AG04450 (cell line): ENCODE data around the gene AUTS2. TPM values are rescaled to one million over a fixed set of nuclear protein-coding genes. Genes with fewer than 3 reads are reported as not detected.

Source experiments
- CTCF ChIA-PET: fragments of 300-600, 350-600 bp; formaldehyde crosslinking; extraction: SDS; loops from one replicate; lab custom pipeline; 2022; ENCODE audit warnings: antibody characterized with exemption, inconsistent platforms; lab: Charles Lee
- POLR2A ChIA-PET: fragments of 350-600 bp; formaldehyde crosslinking; extraction: SDS; loops from one replicate; lab custom pipeline; 2021; ENCODE audit warnings: antibody characterized with exemption, inconsistent platforms; lab: Yijun Ruan, JAX
- DNase-seq: peaks from one replicate; pipeline ENCODE4 v3.0.0-alpha.2; 2011; ENCODE audit warnings: low read depth, low spot score
- H3K27ac ChIP-seq: one replicate; pipeline ENCODE4 v1.5.1; 2012; ENCODE audit warnings: low read depth, low read length, control low read depth
- H3K27me3 ChIP-seq: one replicate; pipeline ENCODE4 v1.6.0; 2012; ENCODE audit warnings: low read length; ENCODE audit not compliant: control insufficient read depth, insufficient read depth
- H3K4me3 ChIP-seq: 2 replicates; pipeline ENCODE4 v1.5.1; 2011; ENCODE audit warnings: mild to moderate bottlenecking, low read depth, low read length, control low read depth
- H3K9me3 ChIP-seq: 2 replicates; pipeline ENCODE4 v1.5.1; 2012; ENCODE audit warnings: low read length; ENCODE audit not compliant: control insufficient read depth, insufficient read depth
- CTCF ChIP-seq: IDR thresholded peaks from 2 replicates; pipeline ENCODE4 v1.5.1; 2011; ENCODE audit warnings: low read depth, low read length, control low read depth, inconsistent platforms
- polyA plus RNA-seq: library from polyadenylated mRNA; depleted of rRNA; stranded (reverse); fragments of >200 nt; gene quantifications from 2 replicates; pipeline ENCODE4 v1.2.3, GENCODE V29; 2011

AUTS2 gene
- polyA plus RNA-seq, 1 experiment, result 1.5 TPM

- no peak overlapping the region for H3K27ac ChIP-seq
- H3K9me3 ChIP-seq, result no peaks in the 10 kb centered on the region
- POLR2A ChIA-PET, result no interaction called here
- H3K27me3 ChIP-seq, result no peaks in the 10 kb centered on the region
- CTCF ChIA-PET, result no interaction called here
- TF ChIP-seq CTCF, result no peak
- DNase-seq, result no peak
- no peak overlapping the region for H3K4me3 ChIP-seq
These were observed 369.6 kb downstream of the AUTS2 start for GRCh38 chr7:69967689-69968450.

GRCh38 chr7:69968969-69969556, 370.8 kb downstream of the AUTS2 start:
- no peak for DNase-seq
- POLR2A ChIA-PET, result no interaction called here
- Histone ChIP-seq H3K27me3 (no peaks in the 10 kb centered on the region), H3K9me3 (no peaks in the 10 kb centered on the region), H3K4me3 (no peak overlapping the region), H3K27ac (no peak overlapping the region)
- no peak for TF ChIP-seq CTCF
- CTCF ChIA-PET, result no interaction called here

- no peak for DNase-seq
- Histone ChIP-seq H3K27me3 (no peaks in the 10 kb centered on the region), H3K9me3 (no peaks in the 10 kb centered on the region), H3K27ac (no peak overlapping the region), H3K4me3 (no peak overlapping the region)
- TF ChIP-seq CTCF, result no peak
- POLR2A ChIA-PET, result no interaction called here
- CTCF ChIA-PET, result no interaction called here
These were observed 383.4 kb downstream of the AUTS2 start for GRCh38 chr7:69981646-69982045.

- POLR2A ChIA-PET, result no interaction called here
- no peak overlapping the region for H3K4me3 ChIP-seq
- no peak for TF ChIP-seq CTCF
- H3K9me3 ChIP-seq, result no peaks in the 10 kb centered on the region
- CTCF ChIA-PET, result no interaction called here
- no peaks in the 10 kb centered on the region for H3K27me3 ChIP-seq
- H3K27ac ChIP-seq, result no peak overlapping the region
- DNase-seq, result no peak
These were observed 383.9 kb downstream of the AUTS2 start for GRCh38 chr7:69982197-69982596.

GRCh38 chr7:69989551-69989950, 391.3 kb downstream of the AUTS2 start:
- H3K27me3 ChIP-seq, result no peaks in the 10 kb centered on the region
- DNase-seq, result no peak
- H3K9me3 ChIP-seq, result no peaks in the 10 kb centered on the region
- POLR2A ChIA-PET, result no interaction called here
- H3K4me3 ChIP-seq, result no peak overlapping the region
- no peak for TF ChIP-seq CTCF
- CTCF ChIA-PET, result no interaction called here
- no peak overlapping the region for H3K27ac ChIP-seq
